MM.1S (cell line): Measurements from ENCODE around the gene C11orf86.

ENCODE experiments used
- EZH2 ChIP-seq: fragments of 300-600 bp; sonication (generic); optimal IDR thresholded peaks from 2 replicates; pipeline ENCODE3; 2017; ENCODE audit warnings: low read depth, mild to moderate bottlenecking, antibody characterized with exemption, low read length, mixed read lengths
- EZH2phosphoT487 ChIP-seq: fragments of 300-600 bp; sonication (generic); IDR thresholded peaks from 2 replicates; pipeline ENCODE4 v1.6.1; 2018; ENCODE audit warnings: antibody characterized with exemption, low read length
- TF ChIP-seq, protein P1 (sequence below): fragments of 300-600 bp; sonication (generic); IDR thresholded peaks from 2 replicates; pipeline ENCODE4 v1.5.1; 2016; ENCODE audit warnings: antibody characterized with exemption, low read length, mixed read lengths

DNA sequence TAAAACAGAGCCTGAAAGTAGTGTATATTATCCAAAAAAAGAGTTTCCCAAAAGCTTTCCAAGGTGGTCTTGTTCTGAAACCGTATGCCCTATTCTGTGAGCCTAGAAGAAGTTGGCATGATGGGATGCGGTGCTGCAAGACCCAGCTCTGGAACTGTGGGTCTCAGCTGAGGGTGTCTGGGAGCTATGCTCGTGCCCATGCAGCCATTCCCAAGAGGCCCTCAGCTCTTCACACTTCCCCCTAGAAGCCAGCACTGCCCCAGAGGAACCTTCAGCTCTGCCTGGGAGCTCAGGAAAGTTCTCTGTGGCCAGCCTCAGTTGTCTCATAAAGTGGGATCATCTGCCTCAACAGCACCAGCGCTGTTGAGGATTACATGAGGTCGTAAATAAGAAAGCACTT lies 41.4 kb downstream of the C11orf86 start:
- TF ChIP-seq, protein P1, sequence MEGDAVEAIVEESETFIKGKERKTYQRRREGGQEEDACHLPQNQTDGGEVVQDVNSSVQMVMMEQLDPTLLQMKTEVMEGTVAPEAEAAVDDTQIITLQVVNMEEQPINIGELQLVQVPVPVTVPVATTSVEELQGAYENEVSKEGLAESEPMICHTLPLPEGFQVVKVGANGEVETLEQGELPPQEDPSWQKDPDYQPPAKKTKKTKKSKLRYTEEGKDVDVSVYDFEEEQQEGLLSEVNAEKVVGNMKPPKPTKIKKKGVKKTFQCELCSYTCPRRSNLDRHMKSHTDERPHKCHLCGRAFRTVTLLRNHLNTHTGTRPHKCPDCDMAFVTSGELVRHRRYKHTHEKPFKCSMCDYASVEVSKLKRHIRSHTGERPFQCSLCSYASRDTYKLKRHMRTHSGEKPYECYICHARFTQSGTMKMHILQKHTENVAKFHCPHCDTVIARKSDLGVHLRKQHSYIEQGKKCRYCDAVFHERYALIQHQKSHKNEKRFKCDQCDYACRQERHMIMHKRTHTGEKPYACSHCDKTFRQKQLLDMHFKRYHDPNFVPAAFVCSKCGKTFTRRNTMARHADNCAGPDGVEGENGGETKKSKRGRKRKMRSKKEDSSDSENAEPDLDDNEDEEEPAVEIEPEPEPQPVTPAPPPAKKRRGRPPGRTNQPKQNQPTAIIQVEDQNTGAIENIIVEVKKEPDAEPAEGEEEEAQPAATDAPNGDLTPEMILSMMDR = no peak
- no peak for TF ChIP-seq EZH2phosphoT487
- no peak for TF ChIP-seq EZH2
